Prostate gland (tissue), 2 donors: ENCODE measurements around the gene SNX4. TPM values are rescaled to one million over a fixed set of nuclear protein-coding genes. Genes with fewer than 3 reads are reported as not detected.

Experiments
- DNase-seq: peaks from one replicate; pipeline ENCODE4 v3.0.0-alpha.2; 2019; ENCODE audit warnings: low spot score
- H3K27ac ChIP-seq, 2 donors: fragments of 200-600 bp; sonication (generic); 2 replicates each; pipeline ENCODE4 v1.5.1; 2017 to 2019
- H3K27me3 ChIP-seq: fragments of 200-600 bp; sonication (generic); replicated peaks from 2 replicates; pipeline ENCODE4 v1.5.1; 2019; ENCODE audit not compliant: insufficient read depth
- H3K36me3 ChIP-seq, 2 donors: fragments of 200-600 bp; sonication (generic); 1 replicate in 1 of 2; 2 replicates in 1 of 2; pipeline versions ENCODE4 v1.5.1 to v1.8.1; 2017 to 2019
- H3K4me1 ChIP-seq: fragments of 200-600 bp; sonication (generic); replicated peaks from 2 replicates; pipeline ENCODE4 v1.5.1; 2019
- H3K4me3 ChIP-seq, 2 donors: fragments of 200-600 bp; sonication (generic); 2 replicates each; pipeline ENCODE4 v1.5.1; 2017 to 2019
- H3K9me3 ChIP-seq: fragments of 200-600 bp; sonication (generic); 2 replicates; pipeline ENCODE4 v1.5.1; 2017
- CTCF ChIP-seq, 4 experiments: fragments of 200-600 bp in 2 of 4; fragments of 450-650 bp in 2 of 4; sonication (generic) in 2 of 4; IDR thresholded peaks; 1 replicate in 3 of 4; 2 replicates in 1 of 4; pipeline ENCODE4 v1.5.1; 2016 to 2019; ENCODE audit warnings: antibody characterized with exemption in 4 of 4, mild to moderate bottlenecking in 2 of 4, moderate library complexity in 2 of 4
- POLR2A ChIP-seq: fragments of 450-650 bp; IDR thresholded peaks from one replicate; pipeline ENCODE4 v1.6.1; 2016; ENCODE audit warnings: antibody characterized with exemption, mild to moderate bottlenecking
- POLR2AphosphoS5 ChIP-seq: sonication (generic); formaldehyde crosslinking; IDR thresholded peaks from one replicate; pipeline ENCODE4 v1.6.1; 2017; ENCODE audit warnings: antibody characterized with exemption
- WGBS: methylation state at CpG from one replicate; pipeline ENCODE4 v1.1.5; 2018; 5-methylcytosine and 5-hydroxymethylcytosine counted together
- intact Hi-C: fragments of 100-400 bp; cut with DNase I; formaldehyde crosslinking; loops from one replicate; pipeline ENCODE4 v1.14.2; 2022
- total RNA-seq, 2 donors: library from RNA; depleted of rRNA; stranded (reverse); fragments of >200 nt; gene quantifications; one replicate each; pipeline ENCODE4 v1.1.0, GENCODE V29; 2016

Gene SNX4
- total RNA-seq, 2 donors from 2014 or later = 50.7 to 60.0 TPM

- WGBS = 70% methylated on average over 2 of the region's 2 CpGs
These were observed 39.2 kb downstream of the SNX4 start for GRCh38 chr3:125480656-125481374.

GRCh38 chr3:125479091-125479490 is 40.9 kb downstream of the SNX4 start:
- Histone ChIP-seq H3K27me3 (no peaks in the 10 kb centered on the region), H3K36me3 (no peaks in the 10 kb centered on the region), H3K4me1 (no peaks in the 10 kb centered on the region), H3K27ac (no peak overlapping the region), H3K9me3 (no peaks in the 10 kb centered on the region), H3K4me3 (no peak overlapping the region)
- DNase-seq = no peak
- WGBS = 93% methylated on average over 4 of the region's 4 CpGs
- intact Hi-C loops = no loop called here
- no peak for TF ChIP-seq POLR2AphosphoS5
- no peak for TF ChIP-seq CTCF (IDR thresholded peaks at IDR 0.05)
- TF ChIP-seq POLR2A = no peak

More at GRCh38 chr3:125480656-125481374, 39.2 kb downstream of the SNX4 start:
- Histone ChIP-seq H3K27me3 (no peaks in the 10 kb centered on the region), H3K4me1 (no peaks in the 10 kb centered on the region), H3K27ac (no peak overlapping the region), H3K9me3 (no peaks in the 10 kb centered on the region), H3K36me3 (no peaks in the 10 kb centered on the region), H3K4me3 (no peak overlapping the region)
- DNase-seq = no peak
- TF ChIP-seq CTCF (IDR thresholded peaks at IDR 0.05) = no peak
- TF ChIP-seq POLR2AphosphoS5 = no peak
- TF ChIP-seq POLR2A = no peak
- intact Hi-C loops = no loop called here

GRCh38 chr3:125478326-125478725 is 41.7 kb downstream of the SNX4 start:
- Histone ChIP-seq H3K9me3 (no peaks in the 10 kb centered on the region), H3K27ac (no peak overlapping the region), H3K4me3 (no peak overlapping the region), H3K4me1 (no peaks in the 10 kb centered on the region), H3K27me3 (no peaks in the 10 kb centered on the region), H3K36me3 (no peaks in the 10 kb centered on the region)
- TF ChIP-seq CTCF (IDR thresholded peaks at IDR 0.05) (no peak), POLR2AphosphoS5 (no peak), POLR2A (no peak)
- 80% methylated on average over 2 of the region's 2 CpGs for WGBS
- intact Hi-C loops = no loop called here
- DNase-seq = no peak

GRCh38 chr3:125477701-125478100 is 42.3 kb downstream of the SNX4 start:
- TF ChIP-seq CTCF (IDR thresholded peaks at IDR 0.05) = no peak
- TF ChIP-seq POLR2AphosphoS5 = no peak
- no peak for TF ChIP-seq POLR2A
- intact Hi-C loops = no loop called here
- no peaks in the 10 kb centered on the region for H3K4me1 ChIP-seq
- no peaks in the 10 kb centered on the region for H3K27me3 ChIP-seq
- H3K9me3 ChIP-seq = no peaks in the 10 kb centered on the region
- H3K36me3 ChIP-seq = no peaks in the 10 kb centered on the region
- no peak overlapping the region for H3K27ac ChIP-seq
- no peak for DNase-seq
- 77% methylated on average over 1 of the region's 1 CpG for WGBS
- no peak overlapping the region for H3K4me3 ChIP-seq

- WGBS = 33% methylated on average over 1 of the region's 1 CpG
- Histone ChIP-seq H3K4me1 (no peaks in the 10 kb centered on the region), H3K4me3 (no peak overlapping the region), H3K27me3 (no peaks in the 10 kb centered on the region), H3K27ac (no peak overlapping the region), H3K36me3 (peaks cover 0 to 10% of the 10 kb centered on the region in 2 donors), H3K9me3 (no peaks in the 10 kb centered on the region)
- no peak for TF ChIP-seq POLR2A
- TF ChIP-seq CTCF (IDR thresholded peaks at IDR 0.05) = no peak
- TF ChIP-seq POLR2AphosphoS5 = no peak
- intact Hi-C loops = no loop called here
- DNase-seq = no peak
These were observed 49.3 kb downstream of the SNX4 start for GRCh38 chr3:125470671-125471070.
